Stimulated activated CD4-positive, alpha-beta T cell treated with anti-CD3 and anti-CD28 coated beads, Interleukin-1b, Interleukin-23, amount 100 ng/mL, for 24 hours (primary cell): ENCODE measurements around the gene VIPR2.

Experiments
- DNase-seq, 4 experiments: peaks; one replicate each; pipeline ENCODE4 v3.0.0-alpha.2; 2020; ENCODE audit warnings: low read depth in 4 of 4, low spot score in 1 of 4

The VIPR2 gene

DNA sequence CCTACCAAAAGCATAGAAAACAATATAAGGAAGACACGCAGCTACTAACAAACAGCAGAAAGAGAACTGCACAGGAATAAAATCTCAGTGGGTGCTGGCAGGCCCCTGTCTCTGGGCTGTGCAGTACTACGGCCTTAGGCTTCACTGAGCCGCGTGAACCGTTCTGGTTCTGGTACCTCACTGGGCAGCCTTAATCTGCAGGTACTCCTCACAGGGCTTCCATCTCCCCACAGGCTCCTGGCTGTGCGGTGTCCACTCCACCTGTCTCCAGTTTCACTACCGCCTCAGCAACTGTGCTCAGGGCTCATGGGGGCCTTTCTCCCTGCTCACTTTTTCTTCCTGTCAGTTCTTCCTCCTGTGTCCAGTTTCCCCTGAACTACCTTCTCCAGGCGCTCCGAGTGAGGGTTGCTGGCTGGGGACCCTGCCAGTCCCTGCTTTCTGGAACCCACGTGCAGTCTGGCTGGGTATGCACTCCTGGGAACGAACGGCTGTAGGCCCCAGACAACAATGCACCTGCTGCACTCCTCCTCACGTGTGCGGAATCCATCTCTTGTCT, 75.7 kb downstream of the VIPR2 start:
- no peak for DNase-seq

DNA sequence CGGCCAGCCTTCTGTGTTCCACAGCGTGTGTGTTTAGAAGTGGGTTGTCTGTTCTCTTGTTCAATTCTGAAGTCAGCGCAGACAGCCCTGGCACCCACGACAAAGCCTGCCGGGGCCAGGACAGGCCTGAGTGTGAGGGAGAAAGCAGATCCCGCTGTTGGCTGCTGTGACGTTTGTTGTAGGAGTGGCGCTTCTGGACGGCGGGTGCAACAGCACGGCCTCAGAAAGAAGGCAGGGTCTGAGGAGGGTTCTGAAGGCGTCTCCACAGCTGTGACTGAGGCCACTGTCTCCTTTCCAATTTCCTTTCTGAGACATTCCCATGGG, 76.2 kb downstream of the VIPR2 start:
- DNase-seq, result no peak

DNA sequence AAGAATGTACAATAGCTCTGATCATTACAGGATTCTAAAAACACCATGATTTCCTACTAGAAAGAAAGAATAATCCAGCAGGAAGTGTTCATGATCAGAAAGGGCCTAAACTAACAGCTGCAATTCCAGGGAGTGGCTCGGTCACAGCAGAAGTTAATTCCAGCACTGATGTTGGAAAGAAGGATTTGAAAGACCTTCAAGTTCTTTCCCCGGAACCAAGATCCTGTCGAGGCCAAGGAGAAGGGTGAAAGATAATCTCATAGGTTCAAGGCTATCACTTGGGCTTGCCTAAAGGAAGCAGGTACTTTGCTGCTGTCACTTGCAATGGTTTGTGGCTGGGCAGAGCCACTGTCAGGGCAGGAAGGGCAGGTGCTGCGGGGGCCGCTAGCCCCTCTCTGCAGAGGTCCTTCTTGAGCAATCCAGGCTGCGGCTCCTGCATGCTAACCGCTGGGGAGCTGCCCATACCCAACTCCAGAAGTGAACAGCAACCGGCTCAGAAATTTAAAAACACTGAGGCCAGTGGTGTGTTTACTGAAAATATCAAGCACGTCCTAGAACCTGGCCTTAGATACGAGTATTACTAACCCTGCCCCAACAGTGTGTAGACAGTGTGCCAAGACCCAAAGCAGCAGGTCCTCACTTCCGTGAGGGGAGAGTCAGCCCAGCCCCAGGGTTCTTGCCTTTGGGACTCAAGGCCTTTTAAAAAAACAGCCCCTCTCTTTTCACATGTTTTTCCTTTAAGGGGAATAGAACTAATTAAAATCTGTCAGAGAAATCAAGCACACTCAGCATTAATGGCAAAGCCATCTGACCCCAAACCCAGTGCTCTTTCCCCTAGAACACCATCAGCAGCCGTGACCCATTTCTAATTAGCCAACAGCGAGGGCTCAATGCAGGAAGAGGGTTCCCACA, 76.8 kb downstream of the VIPR2 start:
- DNase-seq, result no peak

DNA sequence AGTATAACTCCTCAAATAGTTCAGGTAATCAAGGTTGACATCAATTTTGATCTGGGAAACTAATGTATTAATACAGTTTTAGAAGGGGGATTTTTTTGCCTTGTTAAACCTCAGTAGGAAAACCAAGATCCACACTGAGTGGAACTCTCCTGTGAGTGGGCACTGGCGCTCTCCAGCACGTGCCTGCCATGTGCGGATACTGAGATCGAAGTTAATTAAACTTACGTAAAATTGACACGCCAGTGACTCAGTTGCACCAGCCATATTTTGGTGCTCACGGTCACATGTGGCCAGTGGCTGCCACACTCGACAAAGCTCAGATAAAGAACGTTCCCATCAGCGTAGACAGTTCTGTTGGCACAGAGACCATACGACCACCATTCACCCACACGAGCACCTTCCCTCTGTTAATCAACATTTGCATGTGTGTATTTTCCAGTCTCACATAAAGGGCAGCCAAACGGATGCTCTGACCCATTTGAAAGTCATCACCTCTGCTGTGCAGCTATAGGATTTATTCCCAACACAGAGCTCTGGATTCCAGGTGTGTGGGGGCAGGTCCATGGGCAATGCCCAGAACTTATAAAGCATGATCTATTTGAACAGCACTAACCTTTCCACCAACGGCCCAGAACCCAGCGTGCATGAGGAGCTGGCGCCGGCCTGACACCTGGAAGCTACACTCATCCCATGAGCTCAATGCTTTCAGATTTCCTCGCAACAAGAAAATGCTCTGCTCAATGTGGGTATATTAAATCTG, 77.7 kb downstream of the VIPR2 start:
- no peak for DNase-seq

DNA sequence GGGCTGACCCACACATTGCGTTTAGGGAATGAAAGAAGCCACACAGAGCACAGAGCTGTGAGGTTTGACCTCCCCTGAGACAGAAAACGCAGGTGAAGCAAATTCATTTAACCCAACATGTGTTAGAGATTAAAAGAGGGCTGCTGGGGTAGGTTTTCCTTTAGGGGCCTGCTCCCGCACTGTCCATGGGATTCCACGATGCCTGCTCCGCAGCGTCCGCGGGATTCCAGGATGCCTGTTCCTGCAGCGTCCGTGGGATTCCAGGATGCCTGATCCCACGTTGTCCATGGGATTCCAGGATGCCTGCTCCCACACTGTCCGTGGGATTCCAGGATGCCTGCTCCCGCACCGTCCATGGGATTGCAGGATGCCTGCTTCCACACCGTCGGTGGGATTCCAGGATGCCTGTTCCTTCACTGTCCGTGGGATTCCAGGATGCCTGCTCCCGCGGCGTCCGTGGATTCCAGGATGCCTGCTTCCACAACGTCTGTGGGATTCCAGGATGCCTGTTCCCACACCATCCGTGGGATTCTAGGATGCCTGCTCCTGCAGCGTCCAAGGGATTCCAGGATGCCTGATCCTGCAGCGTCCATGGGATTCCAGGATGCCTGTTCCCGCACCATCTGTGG, 78.7 kb downstream of the VIPR2 start:
- DNase-seq, result no peak

DNA sequence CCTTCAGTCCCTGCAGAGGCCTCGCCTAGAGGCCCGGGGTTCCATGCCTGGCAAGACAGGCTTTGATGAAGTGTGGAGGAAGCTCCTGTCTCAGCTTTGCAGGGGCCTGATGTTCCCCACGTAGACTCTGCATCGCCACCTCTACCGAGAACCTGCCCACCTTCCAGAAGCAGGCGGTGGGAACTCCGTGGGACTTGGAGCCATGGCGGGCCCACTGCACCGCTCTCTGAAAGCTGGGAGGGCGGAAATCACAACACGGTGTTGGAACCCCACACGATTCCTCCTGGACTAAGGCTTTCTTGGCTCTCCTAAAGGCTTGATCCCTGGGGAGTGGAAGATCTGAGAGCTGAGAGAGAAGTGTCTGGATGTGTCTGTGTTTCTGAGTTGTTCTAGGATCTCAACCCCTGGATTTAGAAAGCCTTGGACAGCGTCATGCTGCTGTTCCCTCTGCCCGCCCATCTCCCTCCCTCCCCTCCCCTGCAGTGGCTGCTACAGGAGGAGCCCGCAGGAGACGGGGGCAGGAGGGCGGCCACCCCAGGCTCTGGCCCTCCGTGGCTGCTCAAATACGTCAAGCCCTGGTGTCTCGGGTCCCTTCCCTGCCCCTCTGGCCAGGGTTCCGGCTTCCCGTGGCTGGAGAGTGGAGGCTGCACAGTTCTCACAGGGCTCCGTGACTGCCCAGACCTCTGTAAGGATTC, 79.7 kb downstream of the VIPR2 start:
- no peak for DNase-seq

DNA sequence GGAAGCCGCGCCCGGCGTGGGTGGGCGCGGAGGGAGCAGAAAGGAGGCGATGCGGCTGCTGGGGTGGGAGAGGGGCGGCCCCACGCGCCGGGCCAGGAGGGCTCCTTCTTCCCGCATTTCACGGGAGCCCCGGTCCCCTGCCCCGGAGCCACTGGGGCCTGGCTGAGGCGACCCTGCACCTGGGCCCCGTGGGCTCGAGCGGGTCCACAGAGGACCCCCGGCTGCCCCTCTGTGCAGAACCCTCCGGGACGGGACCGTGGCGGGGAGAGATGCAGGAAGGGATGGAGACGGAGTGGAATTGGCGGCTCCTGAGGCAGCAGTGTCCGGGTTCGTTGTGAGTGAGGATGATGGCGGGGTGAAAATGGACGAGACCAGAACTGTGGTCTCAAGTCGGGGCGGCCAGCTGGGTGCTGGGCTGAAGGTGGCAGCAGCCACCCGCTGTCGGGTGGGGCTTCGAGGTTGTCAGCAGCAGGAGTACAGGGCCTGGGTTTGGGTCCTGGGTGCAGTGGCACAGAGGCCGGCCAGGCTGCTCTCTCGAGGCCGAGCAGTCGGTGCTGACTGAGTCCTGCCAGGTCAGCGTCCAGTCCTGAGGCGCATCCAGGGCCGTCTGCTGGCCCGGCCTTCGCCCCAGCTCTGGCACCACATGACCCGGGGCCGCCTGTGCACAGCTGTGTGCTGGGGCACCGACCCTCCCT, 80.4 kb downstream of the VIPR2 start:
- no peak for DNase-seq

DNA sequence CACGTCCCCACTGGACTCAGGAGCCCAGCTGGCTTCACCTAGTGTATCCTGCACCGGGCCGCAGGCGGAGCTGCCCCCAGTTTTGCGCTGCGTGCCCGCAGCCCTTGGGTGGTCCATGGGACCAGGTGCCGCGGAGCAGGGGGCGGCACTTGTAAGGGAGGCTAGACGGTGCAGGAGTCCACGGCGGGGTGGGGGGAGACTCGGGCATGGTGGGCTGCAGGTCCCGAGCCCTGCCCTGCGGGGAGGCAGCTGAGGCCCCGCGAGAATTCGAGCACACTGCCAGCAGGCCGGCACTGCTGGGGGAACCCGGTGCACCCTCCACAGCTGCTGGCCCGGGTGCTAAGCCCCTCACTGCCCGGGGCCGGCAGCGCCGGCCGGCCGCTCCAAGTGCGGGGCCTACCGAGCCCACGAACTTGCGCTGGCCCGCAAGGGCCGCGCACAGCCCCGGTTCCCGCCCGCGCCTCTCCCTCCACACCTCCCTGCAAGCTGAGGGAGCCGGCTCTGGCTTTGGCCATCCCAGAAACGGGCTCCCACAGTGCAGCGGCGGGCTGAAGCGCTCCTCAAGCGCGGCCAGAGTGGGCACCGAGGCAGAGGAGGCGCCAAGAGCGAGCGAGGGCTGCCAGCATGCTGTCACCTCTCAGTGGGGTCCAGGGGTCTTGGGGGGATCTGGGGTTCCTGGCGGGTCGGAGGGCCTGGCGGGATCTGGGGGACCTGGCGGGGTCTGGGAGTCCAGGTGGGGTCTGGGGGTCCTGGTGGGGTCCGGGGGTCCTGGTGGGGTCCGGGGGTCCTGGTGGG, 81.4 kb downstream of the VIPR2 start:
- DNase-seq, result no peak

DNA sequence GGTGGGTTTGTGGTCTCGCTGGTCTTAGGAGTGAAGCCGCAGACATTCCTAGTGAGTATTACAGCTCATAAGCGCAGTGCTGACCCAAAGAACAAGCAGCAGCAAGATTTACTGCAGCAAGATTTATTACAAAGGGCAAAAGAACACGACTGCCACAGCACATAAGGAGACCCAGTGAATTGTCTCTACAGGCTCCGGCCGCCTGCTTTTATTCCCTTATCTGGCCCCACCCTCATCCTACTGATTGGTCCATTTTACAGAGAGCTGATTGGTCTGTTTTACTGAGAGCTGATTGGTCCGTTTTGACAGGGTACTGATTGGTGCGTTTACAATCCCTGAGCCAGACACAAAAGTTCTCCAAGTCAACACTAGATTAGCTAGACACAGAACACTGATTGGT, 82.1 kb downstream of the VIPR2 start:
- DNase-seq, result no peak

DNA sequence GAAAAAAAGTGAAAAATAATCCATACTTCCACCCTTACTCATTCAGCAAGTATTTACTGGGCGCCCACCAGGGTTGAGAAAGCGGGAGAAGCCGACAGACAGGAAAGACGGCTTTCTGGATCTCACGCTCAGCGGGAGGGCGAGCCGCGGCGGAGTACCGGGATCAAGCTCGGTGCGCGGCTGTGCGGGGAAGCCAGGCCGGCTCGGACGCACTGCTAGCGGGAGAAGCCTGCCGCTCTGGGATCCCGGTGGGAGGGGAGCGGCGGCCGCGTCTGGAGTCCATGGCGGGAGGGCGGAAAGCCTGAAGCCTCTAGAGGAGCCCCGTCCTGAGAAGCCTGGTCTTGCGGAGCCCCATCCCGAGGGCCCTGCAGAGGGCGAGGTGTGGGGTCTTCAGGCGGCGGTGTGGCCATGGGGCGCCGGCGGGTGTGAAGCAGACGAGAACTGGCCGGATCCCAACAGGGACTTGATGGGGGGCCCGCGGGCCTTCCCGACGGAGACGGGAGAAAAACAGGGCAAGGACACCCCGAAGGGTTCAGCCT, 82.9 kb downstream of the VIPR2 start:
- no peak for DNase-seq

DNA sequence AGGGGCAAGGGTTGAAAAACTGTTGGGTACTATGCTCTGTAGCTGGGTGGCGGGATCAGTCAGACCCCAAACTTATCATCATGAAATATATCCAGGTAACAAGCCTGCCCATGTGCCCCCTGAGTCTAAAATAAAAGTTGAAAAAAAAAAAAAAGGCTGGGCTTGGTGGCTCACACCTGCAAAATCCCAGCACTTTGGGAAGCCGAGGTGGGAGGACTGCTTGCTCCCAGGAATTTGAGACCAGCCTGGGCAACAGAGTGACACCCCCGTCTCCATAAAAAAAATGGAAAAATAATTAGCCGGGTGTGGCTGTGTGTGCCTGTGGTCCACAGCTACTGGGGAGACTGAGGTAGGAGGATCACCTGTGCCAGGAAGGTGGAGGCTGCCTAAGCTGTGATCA, 83.5 kb downstream of the VIPR2 start:
- DNase-seq, result no peak

DNA sequence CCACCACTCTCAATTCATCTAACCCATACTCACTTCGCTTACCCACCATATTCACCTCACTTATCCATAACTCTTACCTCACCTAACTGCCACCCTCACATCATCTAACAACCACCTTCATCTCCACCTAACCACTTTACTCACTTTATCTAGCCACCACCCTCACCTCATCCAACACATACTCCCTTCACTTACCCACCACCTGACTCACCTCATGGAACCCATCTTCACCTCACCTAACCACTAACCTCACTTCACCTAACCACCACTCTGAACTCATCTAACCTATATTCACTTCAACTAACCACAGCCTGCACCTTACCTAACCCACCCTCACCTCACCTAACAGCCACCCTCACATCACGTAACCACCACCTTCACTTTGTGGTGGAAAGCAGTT, 84.2 kb downstream of the VIPR2 start:
- DNase-seq, result no peak

DNA sequence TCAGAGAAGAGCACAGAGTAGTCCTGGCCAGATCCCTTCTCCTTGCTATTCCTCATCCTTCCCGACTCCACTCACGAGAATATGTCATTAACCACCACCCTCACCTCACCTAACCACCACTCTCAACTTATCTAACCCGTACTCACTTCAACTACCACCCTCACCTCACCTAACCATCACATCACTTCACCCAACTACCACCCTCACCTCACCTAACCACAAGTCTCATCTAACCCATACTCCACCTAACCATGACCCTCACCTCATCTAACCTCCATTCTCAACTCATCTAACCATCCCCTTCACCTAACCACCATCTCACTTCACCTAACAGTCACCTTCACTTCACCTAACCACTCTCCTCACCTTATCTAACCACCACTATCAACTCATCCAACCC, 85.0 kb downstream of the VIPR2 start:
- DNase-seq, result no peak

DNA sequence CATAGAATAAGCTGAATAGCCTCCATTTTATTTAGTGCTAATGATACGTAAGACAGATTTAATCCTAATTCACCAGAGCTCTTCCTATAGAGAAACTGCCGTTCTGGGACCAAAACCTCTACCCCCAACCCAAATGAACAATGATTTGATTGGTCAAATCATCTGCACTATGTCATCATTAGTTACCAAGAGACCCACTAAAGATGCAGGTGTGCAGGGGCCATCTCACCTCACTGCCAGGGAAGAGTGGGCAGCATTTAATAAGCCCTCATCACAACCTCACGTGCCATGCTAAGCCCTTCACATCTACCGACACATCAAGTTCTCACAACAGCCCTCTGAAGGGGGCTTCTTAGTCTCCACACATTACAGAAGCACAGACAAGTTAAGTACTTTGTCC, 87.0 kb downstream of the VIPR2 start:
- DNase-seq, result no peak

DNA sequence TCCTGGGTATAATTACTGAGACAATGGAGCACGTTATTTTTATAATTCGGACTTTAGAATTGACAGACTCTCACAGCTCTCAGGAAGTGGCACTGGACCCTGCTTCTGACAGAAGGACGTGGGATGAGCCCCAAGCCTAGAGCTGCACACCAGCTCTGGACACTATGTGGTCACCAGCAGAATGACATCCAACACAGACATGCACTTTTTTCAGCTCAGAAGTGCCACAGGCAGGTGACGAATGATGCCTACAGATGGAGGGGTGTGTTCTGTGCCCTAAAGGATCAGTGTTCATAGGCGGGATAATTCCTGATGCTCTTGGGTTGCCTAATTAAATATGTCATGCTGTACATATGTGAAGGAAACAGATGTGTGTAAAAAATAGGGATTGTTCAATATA, 87.9 kb downstream of the VIPR2 start:
- DNase-seq, result no peak

DNA sequence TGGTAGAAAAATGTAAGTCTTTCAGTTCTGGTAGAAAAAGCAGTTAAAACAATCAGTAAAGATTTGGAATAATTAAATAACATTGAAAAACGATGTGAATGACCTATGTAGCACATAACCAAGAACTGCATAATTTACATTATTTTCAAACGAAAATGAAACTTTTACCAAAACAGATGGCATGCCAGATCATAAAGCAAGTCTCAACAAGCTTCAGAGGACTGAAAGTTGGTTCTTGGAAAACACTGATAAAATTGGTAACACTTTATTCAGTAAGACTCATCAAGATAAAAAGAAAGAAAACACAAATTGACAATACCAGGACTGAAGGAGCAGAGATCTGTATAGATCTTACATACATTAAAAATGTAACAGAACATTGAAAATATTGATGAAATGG, 92.8 kb downstream of the VIPR2 start:
- no peak for DNase-seq

DNA sequence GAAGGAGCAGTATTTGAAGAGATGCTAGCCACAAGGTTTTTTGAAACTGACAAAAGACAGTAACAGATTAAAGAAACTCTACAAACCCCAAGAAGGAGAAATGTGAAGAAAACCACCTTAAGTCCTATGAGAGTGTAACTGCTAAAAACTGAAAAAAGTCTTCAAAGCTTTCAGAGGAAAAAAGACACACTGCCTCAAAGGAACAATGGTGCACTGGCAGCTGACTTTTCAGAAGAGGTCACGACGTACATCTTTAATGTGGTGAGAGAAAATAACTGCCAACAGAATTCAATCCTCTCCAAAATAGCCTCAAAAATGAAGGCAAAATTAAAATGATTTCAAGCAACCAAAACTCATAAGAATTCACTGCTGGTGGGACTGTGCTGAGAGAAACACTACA, 94.0 kb downstream of the VIPR2 start:
- no peak for DNase-seq

DNA sequence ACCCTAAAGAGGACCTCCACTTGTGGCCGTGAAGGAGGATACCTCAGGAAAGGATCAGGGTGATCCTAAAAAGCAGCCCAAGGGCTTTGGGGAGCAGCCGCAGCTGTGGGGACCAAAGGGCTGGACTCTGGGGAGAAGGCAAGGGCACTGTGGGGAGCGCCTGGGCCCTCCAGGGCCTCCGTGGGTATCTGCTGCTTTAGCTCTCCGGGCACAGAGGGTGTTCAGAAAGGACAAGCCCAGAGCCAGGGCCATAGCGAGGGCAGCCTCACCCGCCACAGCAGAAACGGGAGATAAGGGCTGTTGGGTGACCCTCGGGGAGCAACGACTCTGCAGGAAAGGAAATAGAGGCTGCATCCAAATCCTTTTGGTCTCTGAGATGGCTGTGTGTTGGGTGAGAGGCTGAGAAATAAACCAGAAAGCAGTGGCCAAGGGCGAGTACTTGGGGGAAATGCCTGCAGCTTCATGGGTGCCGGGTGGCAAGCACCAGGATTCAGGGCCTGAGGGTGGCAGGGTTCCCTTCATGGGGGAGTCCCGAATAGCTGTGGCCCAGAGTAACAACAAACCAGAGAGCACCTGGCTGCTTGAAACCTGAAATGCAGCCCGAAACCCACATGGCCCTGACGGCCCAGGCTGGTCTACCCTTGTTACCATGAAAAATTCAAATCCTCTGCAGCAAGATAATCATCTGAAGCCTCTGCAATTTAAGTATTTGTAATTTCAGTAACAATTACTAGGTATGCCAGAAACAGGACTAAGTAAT, 95.2 kb downstream of the VIPR2 start:
- no peak for DNase-seq

DNA sequence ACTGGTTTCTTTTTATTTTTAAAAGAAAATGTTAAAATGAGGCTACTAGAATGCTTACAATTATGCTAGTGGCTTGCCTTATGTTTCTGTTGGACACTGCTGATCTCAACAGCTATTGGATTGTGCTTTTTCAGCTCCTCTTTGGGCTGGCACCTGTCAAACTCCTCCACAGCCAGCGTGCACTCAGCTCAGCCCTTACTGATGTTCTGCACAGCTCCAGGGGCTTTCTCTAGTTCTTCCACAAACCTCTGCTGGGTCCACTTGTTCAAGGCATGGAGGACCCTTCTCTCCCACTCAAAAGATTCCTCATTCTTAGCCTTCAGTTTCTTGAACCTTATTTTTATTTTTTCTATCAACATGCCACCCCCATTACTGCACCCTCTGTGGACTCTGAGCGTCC, 96.0 kb downstream of the VIPR2 start:
- DNase-seq, result no peak
